Measurements from ENCODE around the gene LTBP1.

The LTBP1 gene

DNA sequence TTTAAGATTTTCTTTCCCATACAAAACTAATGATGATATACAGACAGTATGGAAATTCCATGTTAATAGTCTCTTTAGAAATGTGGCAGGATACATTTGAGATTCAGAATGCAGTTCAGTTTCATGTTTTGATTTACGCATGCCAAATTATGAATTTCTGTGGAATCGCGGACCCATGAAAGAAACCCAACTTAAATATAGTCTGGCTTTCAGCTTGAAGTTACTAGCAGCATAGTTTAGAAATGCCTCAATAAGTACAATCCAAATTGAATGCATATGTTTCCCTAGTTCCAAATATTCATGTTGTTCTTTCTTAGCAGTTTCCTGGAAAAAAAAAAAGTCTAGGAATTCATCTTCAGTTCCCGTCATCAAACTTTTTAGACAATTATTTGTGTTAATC is 365.6 kb downstream of the LTBP1 start:
- DNase-seq (ENCODE audit: low read depth), result no peak

GRCh38 chr2:33313039-33313438 is 366.3 kb downstream of the LTBP1 start:
- DNase-seq (ENCODE audit: low read depth), result no peak

- DNase-seq (ENCODE audit: low read depth), result no peak
These were observed 367.8 kb downstream of the LTBP1 start for GRCh38 chr2:33314541-33314940.

DNA sequence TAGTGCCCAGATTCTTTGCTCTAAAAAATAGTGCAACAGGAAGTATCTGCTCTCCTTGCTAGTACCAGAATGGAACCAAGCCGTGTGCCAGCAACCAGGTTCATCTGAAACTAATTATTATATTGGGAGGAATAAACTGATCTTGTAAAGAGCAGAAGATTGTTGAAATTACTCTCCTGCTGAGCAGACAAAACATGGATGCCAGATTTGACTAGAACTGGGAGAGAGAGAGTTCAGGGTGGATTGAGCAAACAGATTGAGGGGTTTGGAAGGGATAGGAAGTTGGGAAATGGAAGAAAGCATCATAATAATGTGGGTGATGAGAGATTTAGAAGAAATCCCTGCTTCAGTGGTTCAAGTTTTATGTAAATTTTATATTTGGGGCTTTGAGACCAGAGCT is 369.6 kb downstream of the LTBP1 start:
- DNase-seq (ENCODE audit: low read depth), result no peak

DNA sequence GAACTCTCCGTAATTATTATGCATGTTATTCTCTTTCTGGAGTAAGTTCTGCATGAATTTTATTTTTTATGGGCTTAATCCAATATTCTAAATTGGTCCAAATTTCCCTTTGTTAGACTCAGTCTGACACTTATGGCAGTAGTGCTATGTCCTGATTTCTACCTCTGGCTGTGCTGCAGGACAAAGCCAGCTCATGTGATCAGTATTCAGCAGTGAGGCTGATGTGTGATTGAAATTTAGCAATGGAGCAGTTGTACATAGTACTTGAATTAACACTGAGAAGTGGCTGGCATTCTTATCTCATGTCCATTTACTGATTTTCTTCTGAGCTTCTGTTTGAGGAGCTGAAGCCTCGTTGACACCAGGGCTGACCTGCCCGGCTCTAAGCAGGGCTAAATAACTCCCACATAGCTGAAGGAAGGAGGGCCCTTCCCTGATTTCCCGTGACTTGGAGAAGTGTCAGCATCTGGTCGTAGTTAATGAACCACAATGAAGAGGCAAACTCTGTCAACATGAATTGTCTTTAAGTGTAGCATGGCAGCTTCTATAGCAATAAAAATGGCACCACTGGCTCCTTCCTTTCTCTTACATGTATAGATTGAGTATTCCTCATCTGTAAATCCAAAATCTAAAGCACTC is 370.7 kb downstream of the LTBP1 start:
- no peak for DNase-seq (ENCODE audit: low read depth)

DNA sequence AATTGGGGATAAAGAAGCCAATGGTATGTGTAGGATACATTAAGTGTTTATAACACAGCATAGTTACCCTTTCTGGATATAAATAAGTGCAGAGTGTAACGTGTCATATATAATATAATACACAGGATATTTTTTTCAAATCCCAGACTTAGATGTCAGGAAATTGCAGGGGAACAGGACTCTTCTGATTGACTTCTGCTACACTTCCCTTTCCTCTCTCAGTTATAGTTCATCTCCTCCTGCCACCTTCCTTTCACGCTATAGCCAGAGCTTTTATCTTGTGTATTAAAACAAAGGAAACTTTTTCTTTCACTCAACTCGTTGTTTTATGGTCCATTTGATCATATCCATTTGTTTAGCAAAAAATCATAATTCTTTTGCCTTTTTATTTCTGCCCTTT is 371.7 kb downstream of the LTBP1 start:
- DNase-seq (ENCODE audit: low read depth), result no peak

- no peak for DNase-seq (ENCODE audit: low read depth)
These were observed 373.8 kb downstream of the LTBP1 start for GRCh38 chr2:33320573-33320972.

- no peak for DNase-seq (ENCODE audit: low read depth)
These were observed 374.6 kb downstream of the LTBP1 start for GRCh38 chr2:33321236-33321771.

GRCh38 chr2:33321876-33322483 is 375.2 kb downstream of the LTBP1 start:
- no peak for DNase-seq (ENCODE audit: low read depth)

DNA sequence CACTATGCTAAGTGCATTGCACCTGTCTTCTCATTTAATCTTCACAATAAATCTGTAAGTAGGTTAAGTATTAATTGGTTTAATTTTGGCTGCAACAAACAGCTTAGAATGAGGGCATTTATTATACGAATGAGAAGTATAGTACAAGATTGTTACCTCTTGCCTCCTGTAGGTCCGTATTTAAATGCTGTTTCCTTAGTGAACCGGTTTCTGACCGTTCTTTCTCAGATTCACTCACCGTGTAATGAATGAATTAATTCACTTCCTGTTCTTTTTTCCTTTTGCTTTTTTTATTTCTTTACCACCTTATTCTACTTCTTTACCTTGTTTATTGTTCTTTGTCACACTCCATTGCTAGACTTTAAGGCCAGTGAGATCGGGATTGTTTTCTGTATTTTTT is 375.9 kb downstream of the LTBP1 start:
- DNase-seq (ENCODE audit: low read depth), result no peak

GRCh38 chr2:33323957-33324356 is 377.2 kb downstream of the LTBP1 start:
- no peak for DNase-seq (ENCODE audit: low read depth)

GRCh38 chr2:33326100-33326499 is 379.3 kb downstream of the LTBP1 start:
- DNase-seq (ENCODE audit: low read depth), result no peak

GRCh38 chr2:33333433-33333832 is 386.7 kb downstream of the LTBP1 start:
- DNase-seq (ENCODE audit: low read depth), result no peak

GRCh38 chr2:33334083-33334482 is 387.3 kb downstream of the LTBP1 start:
- no peak for DNase-seq (ENCODE audit: low read depth)

- DNase-seq (ENCODE audit: low read depth), result no peak
These were observed 388.8 kb downstream of the LTBP1 start for GRCh38 chr2:33335516-33335915.

GRCh38 chr2:33336036-33336625 is 389.4 kb downstream of the LTBP1 start:
- no peak for DNase-seq (ENCODE audit: low read depth)

DNA sequence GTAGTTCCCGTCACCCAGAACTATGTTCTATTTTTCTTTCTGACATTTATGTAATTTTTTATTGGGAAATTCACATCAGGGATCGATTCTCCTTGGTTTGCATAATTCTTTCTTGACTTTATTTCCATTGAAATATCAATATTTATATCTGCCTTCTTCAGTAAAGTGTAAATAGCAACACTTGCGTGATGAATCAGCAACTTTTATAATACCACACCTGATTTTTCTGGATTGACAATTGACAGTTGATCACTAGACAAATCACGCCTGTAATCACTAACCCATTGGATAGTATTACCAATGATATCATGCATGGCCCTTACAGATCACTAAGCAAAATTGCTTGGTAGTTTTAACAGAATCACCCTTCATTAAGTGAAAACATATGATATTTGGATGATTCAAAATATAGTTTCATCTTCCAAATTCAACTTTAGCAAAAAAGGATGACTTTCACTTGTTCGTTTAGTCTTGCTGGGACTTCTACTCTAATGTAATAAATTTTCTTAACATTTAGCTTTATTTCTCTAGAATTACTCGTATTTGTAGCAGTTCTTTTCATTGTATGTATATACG is 390.7 kb downstream of the LTBP1 start:
- DNase-seq (ENCODE audit: low read depth), result no peak

DNA sequence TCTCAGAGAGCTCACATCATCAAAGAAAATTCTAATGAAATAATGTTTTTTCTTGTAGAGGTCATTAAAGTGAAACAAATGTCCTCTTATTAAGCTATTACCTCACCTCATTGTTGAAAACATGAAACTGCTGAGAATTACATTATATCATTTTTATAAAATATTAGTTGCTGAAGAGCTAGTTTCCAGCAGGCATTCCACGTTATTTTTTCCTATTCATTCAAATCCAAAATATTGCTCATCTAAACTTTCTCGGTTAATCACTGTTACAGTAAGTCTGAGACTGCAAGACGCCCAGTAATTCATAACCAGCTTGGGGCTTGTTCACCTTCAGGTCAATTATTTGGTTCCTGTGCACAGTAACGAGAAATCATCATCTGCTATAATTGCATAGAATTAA is 391.2 kb downstream of the LTBP1 start:
- no peak for DNase-seq (ENCODE audit: low read depth)

- DNase-seq (ENCODE audit: low read depth), result no peak
These were observed 392.5 kb downstream of the LTBP1 start for GRCh38 chr2:33339269-33339668.

DNA sequence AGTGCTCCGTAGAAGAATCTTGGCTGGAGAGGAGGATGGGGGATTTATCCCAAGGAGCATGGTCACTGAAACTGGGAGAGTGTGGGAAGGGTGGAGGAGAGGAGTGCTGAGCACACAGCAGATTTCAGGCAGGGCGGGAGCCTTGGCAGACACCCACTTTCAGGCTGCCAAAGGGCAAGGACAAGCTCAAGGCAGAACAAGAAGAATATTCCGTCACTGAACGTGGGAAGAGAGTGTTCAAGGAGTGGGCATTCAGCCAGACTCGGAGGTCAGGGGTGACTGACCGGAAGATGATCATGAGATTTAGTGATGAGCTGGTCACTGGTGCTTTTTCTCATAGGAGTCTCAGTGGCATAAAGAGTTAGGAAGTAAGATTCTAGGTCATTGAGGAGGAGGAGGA is 393.5 kb downstream of the LTBP1 start:
- DNase-seq (ENCODE audit: low read depth), result no peak

DNA sequence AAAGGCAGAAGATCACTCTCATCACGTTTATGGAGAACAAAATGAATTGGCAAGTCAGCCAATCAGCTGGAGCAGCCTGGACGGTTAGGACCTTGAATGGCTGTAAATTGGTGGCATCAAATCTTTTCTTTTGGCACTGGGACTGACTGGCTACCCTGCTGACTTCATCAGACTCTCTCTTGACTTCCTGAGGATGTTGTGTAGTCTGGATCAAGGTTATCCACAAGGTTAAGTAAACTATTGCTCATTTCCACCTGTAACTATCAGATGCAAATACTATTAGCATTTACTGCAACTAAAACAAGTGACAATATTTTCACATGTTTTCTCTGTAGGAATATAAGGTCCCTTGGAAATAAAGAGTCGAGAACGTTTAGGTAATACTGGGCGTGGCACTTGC is 395.4 kb downstream of the LTBP1 start:
- DNase-seq (ENCODE audit: low read depth), result no peak

DNA sequence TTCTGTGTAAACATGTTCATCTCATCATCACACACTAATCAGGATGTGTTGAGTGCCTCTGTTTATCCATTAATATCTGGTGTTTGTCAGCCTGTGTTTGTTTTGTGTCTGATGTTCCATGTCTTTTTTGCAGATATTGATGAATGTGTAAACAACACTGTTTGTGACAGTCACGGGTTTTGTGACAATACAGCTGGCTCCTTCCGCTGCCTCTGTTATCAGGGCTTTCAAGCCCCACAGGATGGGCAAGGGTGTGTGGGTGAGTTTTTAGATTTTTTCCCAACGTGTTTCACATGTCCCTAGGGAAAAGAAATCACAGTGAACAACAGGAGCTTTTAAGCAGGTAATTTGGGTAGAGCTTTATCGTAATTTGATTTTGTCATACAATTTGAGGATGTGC is 396.0 kb downstream of the LTBP1 start:
- DNase-seq (ENCODE audit: low read depth), result no peak

GRCh38 chr2:33343387-33343895 is 396.7 kb downstream of the LTBP1 start:
- no peak for DNase-seq (ENCODE audit: low read depth)

All from stimulated activated CD8-positive, alpha-beta memory T cell treated with anti-CD3 and anti-CD28 coated beads, Interleukin-15, amount 100 ng/mL, for 24 hours (primary cell).